Vagina (tissue), 2 donors: ENCODE results near the gene SYT1. TPM values are rescaled to one million over a fixed set of nuclear protein-coding genes. Genes with fewer than 3 reads are reported as not detected.
A peak's percentile ranks its signal among the peaks of the same experiment; 100 is the strongest.

Source experiments
- DNase-seq, 2 donors: peaks; one replicate each; pipeline ENCODE4 v3.0.0-alpha.2; 2017; ENCODE audit errors: extremely low spot score in 2 of 2
- H3K27ac ChIP-seq: fragments of 200-600 bp; sonication (generic); one replicate; pipeline ENCODE4 v1.5.1; 2019
- H3K27me3 ChIP-seq: fragments of 200-600 bp; sonication (generic); one replicate; pipeline ENCODE4 v1.5.1; 2019
- H3K36me3 ChIP-seq, 2 donors: fragments of 200-600 bp; sonication (generic); one replicate each; pipeline ENCODE4 v1.5.1; 2017 to 2019
- H3K4me1 ChIP-seq: fragments of 200-600 bp; sonication (generic); one replicate; pipeline ENCODE4 v1.5.1; 2019
- H3K4me3 ChIP-seq, 2 donors: fragments of 200-600 bp; sonication (generic); 1 replicate in 1 of 2; 2 replicates in 1 of 2; pipeline ENCODE4 v1.5.1; 2016 to 2019
- H3K9me3 ChIP-seq: fragments of 200-600 bp; sonication (generic); one replicate; pipeline ENCODE4 v1.5.1; 2019
- CTCF ChIP-seq, 3 experiments: fragments of 450-650 bp in 2 of 3; fragments of 200-600 bp in 1 of 3; sonication (generic) in 1 of 3; IDR thresholded peaks; one replicate each; pipeline ENCODE4 v1.5.1; 2017 to 2019; ENCODE audit warnings: antibody characterized with exemption in 3 of 3, mild to moderate bottlenecking in 2 of 3, moderate library complexity in 2 of 3
- POLR2A ChIP-seq, 2 donors: fragments of 450-650 bp; IDR thresholded peaks; one replicate each; pipeline ENCODE4 v1.6.1; 2017; ENCODE audit warnings: antibody characterized with exemption in 2 of 2, mild to moderate bottlenecking in 2 of 2, moderate library complexity in 2 of 2
- POLR2AphosphoS5 ChIP-seq, 2 donors: sonication (generic); formaldehyde crosslinking; IDR thresholded peaks; one replicate each; pipeline ENCODE4 v1.9.0; 2017; ENCODE audit warnings: antibody characterized with exemption in 2 of 2, mild to moderate bottlenecking in 2 of 2, low read depth in 1 of 2; ENCODE audit not compliant: insufficient read depth in 1 of 2
- intact Hi-C: fragments of 100-400 bp; cut with DNase I; formaldehyde crosslinking; loops from one replicate; pipeline ENCODE4 v1.15.1; 2023
- total RNA-seq: library from RNA; depleted of rRNA; stranded (reverse); fragments of >200 nt; gene quantifications from one replicate; pipeline ENCODE4 v1.2.3, GENCODE V29; 2016

SYT1 gene
- total RNA-seq, 1 donor from 2014 or later: 13.3 TPM

GRCh38 chr12:79337662-79338290 is 473.2 kb downstream of the SYT1 start:
- TF ChIP-seq POLR2AphosphoS5 (IDR thresholded peaks at IDR 0.05; ENCODE audit: insufficient read depth in 1 of 2, low read depth in 1 of 2) (no peak), CTCF (IDR thresholded peaks at IDR 0.05) (no peak), POLR2A (IDR thresholded peaks at IDR 0.05) (no peak)
- intact Hi-C loops: no loop called here
- no peak overlapping the region for H3K4me3 ChIP-seq

GRCh38 chr12:79344855-79345847 is 480.6 kb downstream of the SYT1 start:
- H3K9me3 ChIP-seq: no peaks in the 10 kb centered on the region
- TF ChIP-seq CTCF (IDR thresholded peaks at IDR 0.05) (peak in 1 of 3 experiments; percentile 20), POLR2A (IDR thresholded peaks at IDR 0.05) (no peak), POLR2AphosphoS5 (IDR thresholded peaks at IDR 0.05; ENCODE audit: insufficient read depth in 1 of 2, low read depth in 1 of 2) (no peak)
- intact Hi-C loops: no loop called here
- no peak overlapping the region for H3K4me3 ChIP-seq
- H3K4me1 ChIP-seq: no peaks in the 10 kb centered on the region
- no peak overlapping the region for H3K27ac ChIP-seq
- H3K36me3 ChIP-seq: no peaks in the 10 kb centered on the region
- H3K27me3 ChIP-seq: no peaks in the 10 kb centered on the region
- no peak for DNase-seq

More at GRCh38 chr12:79337662-79338290, 473.2 kb downstream of the SYT1 start:
- no peaks in the 10 kb centered on the region for H3K4me1 ChIP-seq
- no peak overlapping the region for H3K27ac ChIP-seq
- DNase-seq: no peak
- H3K9me3 ChIP-seq: no peaks in the 10 kb centered on the region
- H3K36me3 ChIP-seq: no peaks in the 10 kb centered on the region
- no peaks in the 10 kb centered on the region for H3K27me3 ChIP-seq

GRCh38 chr12:79347866-79348265 is 483.3 kb downstream of the SYT1 start:
- TF ChIP-seq POLR2A (IDR thresholded peaks at IDR 0.05): no peak
- Histone ChIP-seq H3K4me1 (no peaks in the 10 kb centered on the region), H3K27ac (no peak overlapping the region), H3K27me3 (no peaks in the 10 kb centered on the region), H3K9me3 (no peaks in the 10 kb centered on the region), H3K4me3 (no peak overlapping the region), H3K36me3 (no peaks in the 10 kb centered on the region)
- intact Hi-C loops: no loop called here
- no peak for DNase-seq

- no peaks in the 10 kb centered on the region for H3K9me3 ChIP-seq
- TF ChIP-seq POLR2AphosphoS5 (IDR thresholded peaks at IDR 0.05; ENCODE audit: insufficient read depth in 1 of 2, low read depth in 1 of 2) (no peak), CTCF (IDR thresholded peaks at IDR 0.05) (no peak), POLR2A (IDR thresholded peaks at IDR 0.05) (no peak)
- DNase-seq: no peak
- H3K36me3 ChIP-seq: no peaks in the 10 kb centered on the region
- no peak overlapping the region for H3K27ac ChIP-seq
- H3K27me3 ChIP-seq: no peaks in the 10 kb centered on the region
- intact Hi-C loops: no loop called here
- no peak overlapping the region for H3K4me3 ChIP-seq
- no peaks in the 10 kb centered on the region for H3K4me1 ChIP-seq
Measured at GRCh38 chr12:79351251-79351650, 486.7 kb downstream of the SYT1 start.

GRCh38 chr12:79356216-79356615 is 491.6 kb downstream of the SYT1 start:
- no peak overlapping the region for H3K27ac ChIP-seq
- H3K4me1 ChIP-seq: no peaks in the 10 kb centered on the region
- H3K36me3 ChIP-seq: no peaks in the 10 kb centered on the region
- no peak for DNase-seq
- TF ChIP-seq POLR2A (IDR thresholded peaks at IDR 0.05) (no peak), POLR2AphosphoS5 (IDR thresholded peaks at IDR 0.05; ENCODE audit: insufficient read depth in 1 of 2, low read depth in 1 of 2) (no peak), CTCF (IDR thresholded peaks at IDR 0.05) (no peak)
- H3K27me3 ChIP-seq: no peaks in the 10 kb centered on the region
- intact Hi-C loops: no loop called here
- H3K9me3 ChIP-seq: no peaks in the 10 kb centered on the region
- no peak overlapping the region for H3K4me3 ChIP-seq
